Measurements from ENCODE around the gene DEK. TPM values are rescaled to one million over a fixed set of nuclear protein-coding genes. Genes with fewer than 3 reads are reported as not detected.

DEK gene
- total and polyA plus RNA-seq, 2 experiments from 2014 or later = 101 to 116 TPM

DNA sequence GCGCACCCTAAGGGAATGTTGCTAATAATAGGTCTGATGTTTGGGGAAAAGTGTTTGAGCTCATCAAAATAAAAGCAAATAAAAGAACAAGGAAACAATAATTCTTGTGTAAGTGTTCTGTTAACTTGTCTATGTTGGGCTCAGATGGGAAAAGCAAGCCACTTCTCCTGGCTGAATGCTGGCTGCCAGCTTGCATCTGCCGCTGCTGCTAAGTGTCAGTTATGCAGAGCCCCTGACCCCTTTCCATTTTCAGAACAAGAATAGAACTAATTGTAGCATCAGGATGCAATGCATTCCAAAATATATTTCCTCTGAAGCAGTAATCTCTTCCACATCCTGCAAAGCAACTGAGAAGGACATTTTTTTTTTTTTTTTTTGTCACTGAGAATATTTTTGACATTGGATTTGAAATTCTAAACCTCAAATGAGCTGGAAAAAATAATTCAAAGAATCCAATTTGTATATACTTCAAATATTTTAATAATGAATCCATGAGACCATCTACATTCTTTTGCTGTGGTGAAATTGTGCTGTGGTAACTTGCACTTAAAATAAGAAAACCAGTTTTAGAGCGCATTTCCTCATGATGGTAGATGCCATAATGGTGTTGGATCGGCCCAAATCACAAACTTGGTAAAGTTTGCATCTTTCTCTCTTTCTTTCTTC is 43.9 kb upstream of the DEK start:
- TF ChIP-seq EZH2phosphoT487 (IDR thresholded peaks at IDR 0.05; ENCODE audit: insufficient read depth, low read depth) = no peak
- no peak for TF ChIP-seq EZH2 (IDR thresholded peaks at IDR 0.05; ENCODE audit: insufficient read depth, poor library complexity, severe bottlenecking)
- H3K4me1 ChIP-seq (ENCODE audit: insufficient read depth) = peaks cover 27% of the 10 kb centered on the region
- H3K4me2 ChIP-seq (ENCODE audit: unreplicated experiment) = peak overlapping the region; percentile 72
- no peaks in the 10 kb centered on the region for H3K9me2 ChIP-seq (ENCODE audit: insufficient read depth)
- peak overlapping the region; percentile 11 for H3K4me3 ChIP-seq
- no peaks in the 10 kb centered on the region for H4K20me1 ChIP-seq (ENCODE audit: insufficient read depth)
- H3K27ac ChIP-seq = peak overlapping the region; percentile 49
- 66 to 72% methylated on average over 4 of the region's 4 CpGs for WGBS, 2 experiments (ENCODE audit: low coverage in 1 of 2, low lambda C conversion rate in 2 of 2, missing lambda C conversion rate in 2 of 2)
- no peaks in the 10 kb centered on the region for H3K79me2 ChIP-seq (ENCODE audit: insufficient read depth)
- no peaks in the 10 kb centered on the region for H3K9me3 ChIP-seq (ENCODE audit: low read depth)
- no peaks in the 10 kb centered on the region for H3K27me3 ChIP-seq (replicated peaks; ENCODE audit: insufficient read depth)
- peak overlapping the region; percentile 48; the same call in 1 of the 2 replicates for H2AFZ ChIP-seq
- no peak overlapping the region for H3K9ac ChIP-seq
- peaks cover 23% of the 10 kb centered on the region for H3F3A ChIP-seq (ENCODE audit: insufficient read depth)
- DNase-seq = peak; percentile 70
- no peaks in the 10 kb centered on the region for H3K36me3 ChIP-seq (ENCODE audit: low read depth)
- in situ Hi-C loops (cut with MboI) = no loop called here

DNA sequence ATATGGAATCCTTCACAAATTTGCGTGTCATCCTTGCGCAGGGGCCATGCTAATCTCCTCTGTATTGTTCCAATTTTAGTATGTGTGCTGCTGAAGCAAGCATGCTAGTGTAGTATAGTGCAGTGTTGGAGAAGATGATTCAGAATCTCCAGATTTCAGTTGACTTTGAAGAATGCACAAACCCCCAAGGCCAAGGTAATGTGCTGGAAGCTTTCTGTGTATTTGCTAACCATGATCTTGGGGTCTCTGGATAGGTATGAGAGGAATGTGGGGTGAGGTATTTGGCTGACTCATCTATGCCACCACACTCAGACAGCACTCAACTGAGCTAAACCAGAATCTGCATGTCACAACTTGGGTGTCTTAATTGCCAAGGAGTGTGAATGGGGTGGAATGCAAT is 42.6 kb upstream of the DEK start:
- Histone ChIP-seq H3K4me3 (peak overlapping the region; percentile 11; the same call in 1 of the 2 replicates), H3K27me3 (replicated peaks; ENCODE audit: insufficient read depth) (no peaks in the 10 kb centered on the region), H3K9ac (no peak overlapping the region), H3K79me2 (ENCODE audit: insufficient read depth) (no peaks in the 10 kb centered on the region), H3K4me2 (ENCODE audit: unreplicated experiment) (peak overlapping the region; percentile 72), H3F3A (ENCODE audit: insufficient read depth) (peaks cover 23% of the 10 kb centered on the region), H3K9me3 (ENCODE audit: low read depth) (no peaks in the 10 kb centered on the region), H2AFZ (0 out of 2 replicates have a peak overlapping the region, but pooled peaks have one; percentile 5), H3K4me1 (ENCODE audit: insufficient read depth) (peaks cover 27% of the 10 kb centered on the region), H3K9me2 (ENCODE audit: insufficient read depth) (no peaks in the 10 kb centered on the region), H3K36me3 (ENCODE audit: low read depth) (no peaks in the 10 kb centered on the region), H3K27ac (peak overlapping the region; percentile 49), H4K20me1 (ENCODE audit: insufficient read depth) (no peaks in the 10 kb centered on the region)
- TF ChIP-seq EZH2 (IDR thresholded peaks at IDR 0.05; ENCODE audit: insufficient read depth, poor library complexity, severe bottlenecking) (no peak), EZH2phosphoT487 (IDR thresholded peaks at IDR 0.05; ENCODE audit: insufficient read depth, low read depth) (no peak)
- DNase-seq = peak; percentile 64
- in situ Hi-C loops (cut with MboI) = no loop called here
- 81 to 82% methylated on average over 2 of the region's 2 CpGs for WGBS, 2 experiments (ENCODE audit: low coverage in 1 of 2, low lambda C conversion rate in 2 of 2, missing lambda C conversion rate in 2 of 2)

DNA sequence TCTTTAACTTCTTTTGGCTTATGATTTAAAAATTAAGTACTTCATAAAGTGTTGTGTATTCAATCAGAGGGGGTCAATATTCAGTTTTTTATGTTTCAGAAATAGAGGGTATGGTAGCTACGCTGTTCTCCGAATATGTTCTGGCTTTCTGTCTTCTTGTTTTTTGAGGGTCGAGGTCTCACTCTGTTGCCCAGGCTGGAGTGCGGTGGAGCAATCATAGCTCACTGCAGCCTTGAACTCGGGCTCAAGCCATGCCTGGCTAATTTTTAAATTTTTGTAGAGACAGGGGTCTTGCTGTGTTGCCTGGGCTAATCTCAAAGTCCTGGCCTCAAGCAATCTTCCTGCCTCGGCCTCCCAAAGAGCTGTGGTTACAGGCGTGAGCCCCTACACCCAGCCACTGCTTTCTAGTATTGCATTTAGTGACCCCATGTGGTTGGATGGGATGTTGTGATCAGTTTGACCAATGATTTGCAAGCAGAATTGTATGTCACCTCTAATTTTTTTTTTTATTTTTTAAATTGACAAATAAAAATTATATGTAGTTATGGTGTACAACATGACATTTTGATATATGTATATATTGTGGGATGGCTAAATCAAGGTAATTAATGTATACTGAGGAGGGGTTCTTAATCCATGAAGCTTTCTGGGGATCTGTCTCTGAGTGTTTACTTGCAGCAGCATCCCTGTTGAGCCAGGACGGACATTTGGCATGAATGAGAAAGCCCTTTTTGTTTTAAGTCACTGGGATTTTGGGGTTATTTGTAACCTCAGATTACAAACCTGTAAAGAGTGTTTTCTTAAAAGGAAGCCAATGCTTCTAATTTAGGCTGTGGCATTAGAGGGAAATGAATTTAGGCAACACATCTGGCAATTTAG is 38.5 kb upstream of the DEK start:
- H3K9ac ChIP-seq = no peak overlapping the region
- no peaks in the 10 kb centered on the region for H3K9me3 ChIP-seq (ENCODE audit: low read depth)
- no peak for DNase-seq
- H4K20me1 ChIP-seq (ENCODE audit: insufficient read depth) = no peaks in the 10 kb centered on the region
- no peaks in the 10 kb centered on the region for H3K79me2 ChIP-seq (ENCODE audit: insufficient read depth)
- peak overlapping the region; percentile 47 for H2AFZ ChIP-seq
- in situ Hi-C loops (cut with MboI) = no loop called here
- H3K27me3 ChIP-seq (replicated peaks; ENCODE audit: insufficient read depth) = no peaks in the 10 kb centered on the region
- no peak overlapping the region for H3K27ac ChIP-seq
- no peaks in the 10 kb centered on the region for H3K36me3 ChIP-seq (ENCODE audit: low read depth)
- H3K4me1 ChIP-seq (ENCODE audit: insufficient read depth) = peaks cover 19% of the 10 kb centered on the region
- no peak overlapping the region for H3K4me3 ChIP-seq
- 83 to 87% methylated on average over 8 of the region's 8 CpGs for WGBS, 2 experiments (ENCODE audit: low coverage in 1 of 2, low lambda C conversion rate in 2 of 2, missing lambda C conversion rate in 2 of 2)
- no peak overlapping the region for H3K4me2 ChIP-seq (ENCODE audit: unreplicated experiment)
- no peaks in the 10 kb centered on the region for H3K9me2 ChIP-seq (ENCODE audit: insufficient read depth)
- no peak for TF ChIP-seq EZH2 (IDR thresholded peaks at IDR 0.05; ENCODE audit: insufficient read depth, poor library complexity, severe bottlenecking)
- no peak for TF ChIP-seq EZH2phosphoT487 (IDR thresholded peaks at IDR 0.05; ENCODE audit: insufficient read depth, low read depth)
- H3F3A ChIP-seq (ENCODE audit: insufficient read depth) = peaks cover 17% of the 10 kb centered on the region

DNA sequence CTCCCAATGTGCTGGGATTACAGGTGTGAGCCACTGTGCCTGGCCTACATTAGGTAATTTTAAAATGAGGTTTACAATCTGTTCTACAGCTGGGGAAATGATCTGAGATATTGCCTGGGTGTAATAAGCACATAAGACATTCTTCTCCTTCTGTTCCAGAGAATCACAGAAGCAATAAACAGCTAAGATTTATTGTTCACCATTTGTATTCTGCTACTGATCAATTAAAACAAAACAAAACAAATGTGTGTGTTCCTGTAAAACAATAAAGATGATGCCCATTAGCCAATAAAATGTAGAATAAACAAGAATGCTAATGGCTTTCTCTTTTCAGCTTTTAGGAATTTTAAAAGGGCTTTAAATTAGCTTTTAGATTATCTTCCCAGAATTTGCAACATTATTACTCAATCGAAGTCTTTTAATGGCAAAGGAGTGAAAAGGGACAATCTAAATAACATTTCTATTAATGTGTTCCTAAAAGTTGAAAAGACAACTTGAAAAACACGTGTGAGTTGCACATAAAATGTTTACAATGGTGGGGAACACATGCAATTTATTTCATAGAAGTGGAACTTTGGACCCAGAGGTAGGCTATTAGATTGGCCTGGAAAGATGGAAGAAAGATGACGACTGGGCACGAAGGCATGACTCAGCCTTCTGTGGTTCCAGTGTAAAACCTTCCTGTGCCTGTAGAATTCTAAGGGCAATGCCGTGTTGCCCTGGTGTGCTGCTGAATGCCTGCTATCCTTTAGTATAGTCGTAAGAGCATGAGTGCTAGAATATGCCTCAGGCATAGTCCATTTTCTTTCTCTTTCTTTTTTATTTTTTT is 29.0 kb upstream of the DEK start:
- Histone ChIP-seq H3K4me1 (ENCODE audit: insufficient read depth) (no peaks in the 10 kb centered on the region), H3K4me3 (no peak overlapping the region), H3K27me3 (replicated peaks; ENCODE audit: insufficient read depth) (no peaks in the 10 kb centered on the region), H3K4me2 (ENCODE audit: unreplicated experiment) (no peak overlapping the region), H3K79me2 (ENCODE audit: insufficient read depth) (no peaks in the 10 kb centered on the region), H3K9ac (no peak overlapping the region), H3K9me2 (ENCODE audit: insufficient read depth) (no peaks in the 10 kb centered on the region), H4K20me1 (ENCODE audit: insufficient read depth) (no peaks in the 10 kb centered on the region), H3K27ac (no peak overlapping the region), H3K36me3 (ENCODE audit: low read depth) (no peaks in the 10 kb centered on the region), H3F3A (ENCODE audit: insufficient read depth) (peaks cover 6% of the 10 kb centered on the region; the same call in 1 of the 2 replicates), H2AFZ (peak overlapping the region; percentile 38; the same call in 1 of the 2 replicates), H3K9me3 (ENCODE audit: low read depth) (no peaks in the 10 kb centered on the region)
- WGBS, 2 experiments (ENCODE audit: low coverage in 1 of 2, low lambda C conversion rate in 2 of 2, missing lambda C conversion rate in 2 of 2) = 40 to 44% methylated on average over 6 of the region's 6 CpGs
- in situ Hi-C loops (cut with MboI) = no loop called here
- DNase-seq = peak; percentile 48
- TF ChIP-seq EZH2 (IDR thresholded peaks at IDR 0.05; ENCODE audit: insufficient read depth, poor library complexity, severe bottlenecking) (no peak), EZH2phosphoT487 (IDR thresholded peaks at IDR 0.05; ENCODE audit: insufficient read depth, low read depth) (no peak)
